ENCODE results near the gene MTMR10.

The MTMR10 gene

DNA sequence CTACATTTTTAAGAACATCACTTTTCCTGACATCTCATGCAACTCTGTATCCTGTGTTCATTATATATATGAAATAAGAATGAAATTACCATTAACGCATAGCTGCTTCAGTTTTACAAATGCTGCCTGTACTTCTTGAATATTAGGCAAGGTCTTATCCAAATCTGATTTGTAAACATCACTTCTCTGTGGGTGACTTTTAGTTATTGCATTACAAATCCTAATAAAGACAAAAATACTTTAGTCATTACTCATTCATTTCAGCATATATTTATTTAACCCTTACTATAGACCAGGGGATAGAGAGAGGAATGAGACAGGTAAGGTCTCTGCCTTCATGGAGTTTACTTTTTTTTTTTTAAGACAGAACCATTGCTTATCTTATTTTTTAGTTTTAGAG, 36.8 kb downstream of the MTMR10 start:
- no peak for DNase-seq (ENCODE audit: low read depth)

DNA sequence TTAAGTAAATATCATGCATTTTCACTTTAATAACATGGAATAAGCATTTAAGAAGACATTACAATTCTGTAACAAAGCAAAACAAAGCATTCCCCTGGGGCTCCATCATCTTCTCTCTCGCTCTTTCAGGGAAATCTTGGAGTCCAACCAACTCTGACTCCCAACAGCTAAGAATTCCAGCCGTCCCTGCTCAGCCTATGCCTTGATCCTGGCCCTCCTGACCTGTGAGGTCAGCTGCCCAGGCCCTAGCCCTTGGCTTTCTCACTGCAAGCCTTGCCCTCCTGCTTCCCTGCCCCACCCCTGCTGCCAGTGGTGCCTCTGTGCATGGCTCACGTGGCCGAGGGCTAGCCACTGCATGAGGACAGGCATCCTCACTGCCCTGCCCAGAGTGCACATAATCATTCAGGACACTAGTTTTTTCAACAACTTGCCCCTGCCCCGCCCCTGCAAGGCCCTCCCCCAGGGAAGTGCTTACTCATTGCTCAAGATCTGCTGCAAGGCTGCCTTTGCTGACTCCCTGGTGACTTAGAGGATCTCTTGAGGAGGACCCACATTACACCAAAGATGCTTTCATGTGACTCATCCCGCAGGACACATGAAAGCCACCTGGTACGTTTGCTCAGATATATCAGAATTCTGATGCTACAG, 37.6 kb downstream of the MTMR10 start:
- no peak for DNase-seq (ENCODE audit: low read depth)

DNA sequence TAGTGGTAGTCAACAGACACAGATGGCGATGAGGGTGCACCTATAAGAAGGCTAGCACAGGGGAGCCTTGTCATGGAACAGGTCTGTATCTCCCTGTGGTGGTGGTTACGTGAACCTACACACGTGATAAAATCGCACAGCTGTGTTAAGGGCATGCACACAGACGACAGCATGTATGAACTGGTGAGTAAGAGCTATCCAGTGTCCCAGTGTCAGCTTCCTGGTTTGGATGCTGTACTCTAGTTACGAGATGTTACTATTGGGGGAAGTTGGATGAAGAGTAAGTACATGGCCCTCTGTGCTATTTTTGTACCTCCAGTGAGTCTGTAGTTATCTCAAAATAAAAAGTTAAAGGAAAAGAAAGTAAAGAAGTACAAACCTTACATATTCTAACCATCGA, 38.2 kb downstream of the MTMR10 start:
- DNase-seq (ENCODE audit: low read depth) = no peak

DNA sequence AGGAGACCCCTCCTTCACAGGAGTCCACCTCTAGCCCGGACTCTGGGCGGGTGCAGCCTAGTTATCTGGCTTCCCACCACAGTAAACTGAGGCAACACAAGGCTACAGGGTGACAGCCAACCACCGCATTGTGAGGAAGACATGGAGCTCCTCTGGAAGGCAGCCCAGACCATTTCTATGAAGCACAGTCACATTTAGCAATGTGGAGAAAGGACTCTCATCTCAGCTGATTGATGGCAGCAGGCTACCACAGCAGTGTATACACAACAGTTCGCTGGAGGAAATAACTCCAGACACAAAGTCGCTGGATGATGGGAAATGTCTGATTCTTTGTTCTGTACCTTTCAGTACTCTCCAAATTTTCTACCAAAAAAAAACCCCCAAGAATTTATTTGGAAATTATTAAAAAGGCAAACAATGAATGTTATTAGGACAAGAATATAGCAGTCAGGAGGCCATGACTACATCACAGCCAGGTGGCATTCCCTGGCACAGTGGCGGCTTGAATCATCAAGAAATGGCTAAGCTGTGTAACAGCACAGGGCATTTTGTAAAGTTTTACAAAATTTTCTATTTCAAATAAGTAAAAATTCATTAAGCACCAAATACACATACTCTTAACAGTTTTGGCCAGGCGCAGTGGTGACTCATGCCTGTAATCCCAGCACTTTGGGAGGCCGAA, 47.6 kb downstream of the MTMR10 start:
- DNase-seq (ENCODE audit: low read depth) = no peak

DNA sequence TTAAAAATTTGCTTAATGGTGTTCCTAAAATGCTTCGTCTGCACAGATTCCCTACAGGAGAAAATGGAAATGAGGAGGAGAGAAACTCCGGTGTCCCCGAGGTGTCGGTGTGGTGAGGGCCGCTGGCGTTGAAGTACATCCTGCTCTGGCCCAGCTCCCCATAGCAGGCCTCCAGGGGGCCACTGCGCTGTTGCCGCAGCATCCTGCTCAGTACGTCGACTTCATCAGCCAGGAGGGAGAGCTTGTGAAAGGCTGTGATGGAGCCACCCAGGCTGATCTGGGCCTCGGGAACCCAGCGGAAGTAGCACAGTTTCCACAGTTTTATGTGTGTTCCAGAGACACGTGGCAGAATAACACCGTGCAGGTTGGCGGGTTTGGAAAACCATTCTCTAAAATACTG, 49.9 kb downstream of the MTMR10 start:
- DNase-seq (ENCODE audit: low read depth) = no peak

DNA sequence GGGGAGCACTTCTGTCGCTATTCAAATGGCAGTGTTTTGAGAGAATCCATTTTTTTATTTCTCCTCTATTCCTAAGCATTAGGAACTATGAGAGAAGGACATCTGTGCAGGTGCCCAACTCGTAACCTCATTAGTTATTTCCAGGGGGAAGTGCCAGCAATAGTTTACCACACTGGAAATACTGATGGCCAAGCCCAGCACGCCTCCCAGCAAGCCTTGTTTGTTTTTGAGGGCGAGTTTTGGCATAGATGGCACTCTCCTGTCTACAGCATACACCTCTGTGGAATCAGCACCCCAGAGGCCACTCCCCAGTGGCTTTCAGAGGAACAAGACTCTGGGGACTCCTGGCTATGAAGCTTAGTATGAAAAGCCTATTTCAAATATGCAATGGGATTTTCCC, 51.1 kb downstream of the MTMR10 start:
- no peak for DNase-seq (ENCODE audit: low read depth)

DNA sequence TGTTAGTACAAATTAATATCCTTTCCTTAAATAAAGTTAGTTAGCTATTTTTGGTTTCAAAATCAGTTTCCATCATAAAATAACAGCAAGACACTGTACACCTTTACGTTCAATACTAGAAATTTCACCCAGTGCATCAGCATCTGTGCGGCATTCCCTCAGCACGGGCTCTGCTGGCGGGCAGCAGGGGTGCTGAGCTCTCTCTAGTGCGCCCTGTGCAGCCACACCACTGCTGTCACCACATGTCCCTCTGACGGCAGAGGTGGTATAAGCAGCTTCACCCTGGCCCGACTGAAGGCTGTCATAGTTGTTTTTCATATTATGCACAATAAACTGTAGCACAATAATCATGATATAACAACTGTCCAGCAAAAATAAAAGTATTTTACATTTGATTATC, 52.3 kb downstream of the MTMR10 start:
- DNase-seq (ENCODE audit: low read depth) = no peak

DNA sequence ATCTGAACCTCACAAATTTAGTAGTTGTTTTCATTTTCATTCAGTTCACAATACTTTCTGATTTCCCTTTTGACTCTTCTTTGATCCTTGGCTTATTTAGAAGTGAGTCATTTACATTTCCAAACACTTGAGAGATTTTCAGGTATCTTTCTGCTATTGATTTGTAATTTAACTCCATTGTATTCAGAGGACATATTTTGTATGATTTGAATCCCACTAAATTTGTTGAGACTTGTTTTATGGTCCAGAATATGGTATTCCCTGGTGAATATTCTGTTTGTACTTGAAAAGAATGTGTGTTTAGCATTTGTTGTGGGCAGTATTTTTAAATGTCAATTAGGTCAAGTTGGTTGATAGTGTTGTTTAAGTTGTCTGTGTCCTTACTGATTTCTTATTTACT, 58.1 kb downstream of the MTMR10 start:
- DNase-seq (ENCODE audit: low read depth) = no peak

DNA sequence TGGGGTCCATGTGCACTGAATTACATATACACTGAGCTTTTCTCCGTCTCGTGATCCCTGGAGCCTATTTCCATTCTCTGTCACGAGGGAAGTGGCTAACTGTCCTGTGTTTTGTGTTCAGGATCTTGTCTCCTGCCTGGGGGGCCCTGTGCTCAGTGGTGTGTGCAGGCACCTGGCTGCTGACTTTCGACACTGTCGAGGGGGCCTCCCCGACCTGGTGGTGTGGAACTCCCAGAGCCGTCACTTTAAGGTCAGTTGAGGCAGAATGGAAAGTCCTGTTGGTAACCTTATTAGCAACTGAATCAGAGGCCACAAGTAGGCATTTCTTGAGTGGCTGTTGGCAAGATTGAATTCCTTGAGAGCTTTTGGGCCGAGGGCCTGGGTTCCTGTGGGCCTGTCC, 61.0 kb downstream of the MTMR10 start:
- DNase-seq (ENCODE audit: low read depth) = no peak

DNA sequence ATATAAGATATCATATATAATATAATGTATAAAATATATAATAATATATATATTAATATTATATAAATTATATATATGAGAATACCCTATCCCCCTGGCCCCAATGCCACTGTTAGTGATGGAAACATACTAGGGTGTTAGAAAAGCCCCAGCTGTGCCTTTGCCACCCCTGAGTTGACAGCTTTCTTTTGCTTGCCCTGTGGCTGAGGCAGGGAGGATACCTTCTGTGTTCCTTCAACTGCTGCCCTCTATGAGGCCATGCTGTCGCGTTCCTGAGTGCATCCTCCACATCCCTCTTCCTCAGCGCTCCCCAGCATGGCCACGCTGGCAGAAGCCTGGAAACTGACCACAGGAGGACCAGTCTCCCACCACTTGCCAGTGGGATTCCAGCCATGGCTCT, 61.4 kb downstream of the MTMR10 start:
- DNase-seq (ENCODE audit: low read depth) = no peak

DNA sequence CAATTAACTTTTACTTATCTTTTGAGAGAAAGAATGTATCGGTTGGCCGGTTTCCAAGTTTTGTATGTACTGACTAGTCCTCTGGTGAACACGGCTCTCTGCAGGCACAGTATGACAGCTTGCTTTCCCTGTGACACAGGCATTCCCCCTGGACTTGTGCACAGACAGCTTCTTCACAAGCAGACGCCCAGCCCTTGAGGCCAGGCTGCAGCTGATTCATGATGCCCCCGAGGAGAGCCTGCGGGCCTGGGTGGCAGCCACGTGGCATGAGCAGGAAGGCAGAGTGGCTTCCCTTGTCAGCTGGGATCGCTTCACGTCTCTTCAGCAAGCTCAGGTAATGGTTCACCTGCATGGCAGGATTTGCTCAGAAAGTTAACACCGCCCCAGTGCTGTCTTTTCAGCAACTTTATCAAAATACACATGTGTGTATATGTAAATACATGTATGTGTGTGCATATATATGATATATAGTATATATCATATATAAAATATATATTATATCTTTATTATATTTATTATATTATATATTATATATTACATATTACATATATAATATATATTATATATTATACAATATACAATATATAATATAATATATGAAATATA, 62.3 kb downstream of the MTMR10 start:
- DNase-seq (ENCODE audit: low read depth) = no peak

DNA sequence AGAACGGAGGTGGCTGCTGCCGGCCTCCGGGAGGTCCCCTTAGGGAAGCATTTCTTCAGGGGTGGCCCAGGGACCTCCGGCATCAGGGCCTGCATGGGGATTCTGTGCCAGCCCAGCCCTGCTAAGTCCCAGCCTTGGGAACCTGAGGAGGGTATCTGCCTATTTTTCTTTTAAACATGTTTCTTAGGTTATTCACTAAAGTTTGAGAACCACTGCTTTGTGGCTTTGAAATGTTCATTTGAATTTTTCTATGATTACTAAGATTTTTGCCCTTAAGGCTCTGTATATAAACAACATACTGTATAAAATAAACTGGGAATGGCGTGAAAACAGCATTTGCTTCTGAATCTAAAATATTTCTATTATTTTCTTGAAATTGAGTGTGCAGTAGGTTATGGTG, 63.4 kb downstream of the MTMR10 start:
- DNase-seq (ENCODE audit: low read depth) = no peak

DNA sequence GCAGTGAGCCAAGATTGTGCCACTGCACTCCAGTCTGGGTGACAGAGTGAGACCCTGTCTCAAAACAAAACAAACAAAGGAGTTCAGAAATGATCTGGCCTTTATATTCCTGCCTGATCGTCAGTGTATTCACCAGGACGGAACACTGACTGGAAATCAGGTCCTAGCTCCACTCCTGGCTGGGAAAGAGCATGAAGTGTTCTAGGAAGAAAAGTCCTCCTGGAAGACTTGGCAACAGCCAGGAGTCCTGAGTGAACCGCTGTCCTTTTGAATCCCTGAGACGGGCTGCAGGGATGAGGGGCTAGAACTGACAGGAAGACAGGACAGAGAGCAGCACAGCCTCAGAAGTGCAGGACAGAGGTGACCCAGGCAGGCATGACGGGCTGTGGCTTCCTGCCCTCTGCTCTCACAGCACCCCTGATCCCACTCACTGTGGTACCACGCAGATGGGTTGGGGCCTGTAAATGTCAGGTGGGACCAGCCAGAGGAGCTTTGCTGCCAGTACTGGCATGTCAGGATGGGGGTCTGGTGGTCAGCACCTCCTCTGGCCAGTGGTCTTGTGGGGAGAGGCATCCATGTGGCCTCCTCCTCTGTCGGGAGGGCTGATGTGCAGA, 64.2 kb downstream of the MTMR10 start:
- no peak for DNase-seq (ENCODE audit: low read depth)

DNA sequence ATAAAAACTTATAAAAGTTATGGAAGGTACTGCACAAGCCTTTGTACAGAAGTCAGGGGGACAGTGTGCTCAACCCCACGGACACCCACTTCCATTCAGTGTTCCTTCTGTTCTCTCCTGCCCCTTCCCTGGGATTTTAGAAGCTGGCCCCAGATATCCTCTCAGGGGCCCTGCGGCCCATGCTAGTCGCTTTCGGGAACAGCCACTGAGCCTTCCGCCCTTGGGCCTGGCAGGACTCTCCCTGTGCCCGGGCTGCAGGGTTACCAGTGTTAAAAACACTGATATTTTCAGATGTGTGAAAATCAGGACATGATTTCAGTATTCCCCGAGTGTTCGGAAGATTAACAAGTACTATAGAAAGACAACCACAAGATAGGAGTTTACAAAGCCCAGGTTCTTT, 65.3 kb downstream of the MTMR10 start:
- DNase-seq (ENCODE audit: low read depth) = no peak

DNA sequence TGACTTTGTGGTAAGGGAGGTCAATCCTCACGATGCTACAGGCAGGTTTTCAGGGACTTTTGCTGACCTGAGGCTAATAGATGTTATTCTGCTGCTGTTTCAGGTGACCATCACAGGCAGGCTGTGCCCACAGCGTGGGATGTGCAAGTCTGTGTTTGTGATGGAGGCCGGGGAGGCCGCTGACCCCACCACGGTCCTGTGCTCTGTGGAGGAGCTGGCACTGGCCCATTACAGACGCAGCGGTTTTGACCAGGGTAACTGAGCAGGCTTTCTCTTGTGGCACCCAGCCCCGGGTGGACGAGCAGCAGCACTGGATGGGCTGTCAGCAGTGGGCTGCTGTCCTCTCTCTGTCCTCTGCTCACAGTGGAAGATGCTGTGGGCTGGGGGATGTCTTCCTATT, 65.7 kb downstream of the MTMR10 start:
- DNase-seq (ENCODE audit: low read depth) = no peak

DNA sequence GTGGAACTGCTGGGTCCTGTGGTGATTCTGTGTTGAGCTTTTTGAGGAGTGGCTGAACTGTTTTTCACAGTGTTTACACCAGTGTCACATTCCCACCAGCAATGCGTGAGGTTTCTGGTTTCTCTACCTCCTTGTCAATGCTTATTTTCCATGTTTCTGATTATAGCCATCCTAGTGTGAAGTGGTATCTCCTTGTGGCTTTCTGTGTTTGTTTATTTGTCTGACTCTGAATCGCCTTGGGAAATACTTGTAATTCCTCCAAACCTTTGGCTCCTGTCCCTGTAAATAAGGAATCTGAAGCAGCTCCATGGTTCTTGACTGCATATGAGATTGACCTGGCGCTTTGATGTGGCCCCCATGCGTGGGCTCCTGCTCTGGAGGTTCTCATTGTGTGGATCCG, 67.1 kb downstream of the MTMR10 start:
- no peak for DNase-seq (ENCODE audit: low read depth)

DNA sequence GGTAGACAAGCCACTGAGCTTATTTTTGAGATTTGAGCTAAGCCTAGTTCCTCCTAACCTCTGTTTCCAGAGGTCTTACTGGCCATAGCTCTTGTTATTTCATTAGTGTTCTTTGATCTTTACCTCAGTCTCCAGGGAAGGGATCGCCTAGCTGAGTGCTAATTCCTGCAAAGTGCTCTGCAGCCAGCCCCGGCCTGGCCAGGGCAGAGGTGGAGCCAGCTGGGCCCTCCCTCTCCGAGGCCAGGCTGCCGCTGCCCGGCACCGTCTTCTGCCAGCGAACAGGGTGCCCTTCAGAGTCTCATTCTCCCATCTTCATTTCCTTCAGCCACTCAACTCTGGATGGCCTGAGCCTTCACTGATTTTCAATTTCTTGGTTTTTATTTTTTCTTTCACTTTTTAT, 68.0 kb downstream of the MTMR10 start:
- DNase-seq (ENCODE audit: low read depth) = no peak

DNA sequence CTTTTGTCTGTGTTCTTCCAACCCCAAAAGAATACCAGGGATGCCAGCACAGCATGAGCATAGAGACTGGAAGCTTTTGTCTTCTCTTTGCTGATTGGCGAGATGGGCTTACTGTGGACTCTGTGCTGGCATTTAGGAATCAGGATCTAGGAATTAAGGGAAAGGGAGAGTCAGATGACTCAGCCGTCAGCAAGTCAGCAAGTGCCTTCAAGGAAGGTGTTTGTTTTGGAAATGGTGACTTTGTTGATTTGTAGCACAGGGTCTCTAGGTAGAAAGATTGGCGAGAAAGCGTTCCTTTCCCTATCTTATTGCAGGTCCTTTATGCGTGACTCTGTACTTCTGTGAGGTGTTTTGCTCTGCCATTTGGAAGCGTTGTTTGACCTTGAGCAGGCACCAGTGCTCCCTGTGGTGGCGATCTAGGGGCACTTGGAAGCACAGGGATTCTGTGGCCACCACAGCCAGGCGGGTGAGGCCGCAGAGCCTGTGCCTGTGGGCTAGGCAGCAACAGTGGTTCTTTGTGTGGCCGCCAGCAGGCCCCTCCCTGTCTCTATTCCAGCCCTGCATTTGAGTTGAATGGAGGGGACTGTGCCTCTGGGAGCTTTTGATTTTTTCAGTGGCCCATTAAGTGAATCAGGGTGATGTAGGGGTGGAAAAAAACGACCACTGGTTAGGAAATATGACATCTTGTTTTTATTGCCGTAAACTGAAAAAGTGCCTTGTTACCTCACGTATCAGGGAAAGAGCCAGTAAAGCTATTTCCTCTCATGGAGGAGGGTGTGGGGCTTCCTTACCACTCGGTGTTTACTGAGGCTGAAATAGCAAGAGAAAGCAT, 68.7 kb downstream of the MTMR10 start:
- DNase-seq (ENCODE audit: low read depth) = no peak

DNA sequence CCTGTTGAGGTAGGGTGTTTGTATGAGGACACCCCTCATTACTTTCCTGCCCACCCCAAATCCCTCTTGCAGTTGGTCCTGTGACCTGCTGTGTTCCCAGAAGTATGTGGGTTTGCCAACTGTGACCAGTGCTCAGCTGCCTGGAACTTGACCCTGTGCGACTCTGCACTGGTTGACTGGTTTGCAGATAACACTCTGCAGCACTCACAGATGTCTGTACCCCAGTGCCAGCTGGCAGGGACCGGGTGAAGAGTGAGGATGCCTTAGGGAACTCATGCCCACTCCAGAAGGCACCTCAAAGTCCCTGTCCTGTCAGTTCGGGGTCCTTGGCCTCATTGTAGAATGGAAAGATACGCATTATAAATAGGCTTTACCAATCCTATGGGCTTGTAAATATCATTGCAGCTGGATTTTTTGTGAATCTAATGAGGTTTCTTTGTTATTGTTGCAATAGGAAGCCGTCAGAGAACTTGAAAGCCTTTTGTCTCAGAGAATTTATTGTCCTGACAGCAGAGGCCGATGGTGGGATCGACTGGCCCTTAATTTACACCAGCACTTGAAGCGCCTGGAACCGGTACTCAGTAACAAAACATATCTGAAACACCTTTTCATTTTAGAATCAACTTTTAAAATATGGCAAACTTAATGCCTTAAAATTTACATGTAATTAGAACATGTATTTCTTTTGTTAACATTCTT, 69.5 kb downstream of the MTMR10 start:
- no peak for DNase-seq (ENCODE audit: low read depth)

DNA sequence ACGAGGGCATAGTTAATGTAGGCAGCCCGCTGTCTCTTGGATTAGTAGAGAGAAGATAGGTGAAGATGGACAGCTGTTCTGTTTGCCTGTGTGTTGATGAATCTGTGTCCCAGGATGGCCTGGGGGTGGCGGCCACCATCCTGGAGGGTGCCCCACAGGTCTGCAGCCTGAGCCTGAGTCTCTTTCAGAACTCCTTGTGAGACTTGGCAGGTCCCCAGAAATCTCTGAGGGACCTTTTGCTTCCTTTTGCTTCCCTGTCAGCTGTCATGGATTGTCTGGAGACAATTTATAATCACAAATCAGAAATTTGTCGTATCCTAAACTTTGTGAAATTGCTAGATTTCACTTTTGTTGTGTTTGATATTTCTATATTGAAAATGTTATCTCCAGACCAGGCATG, 70.3 kb downstream of the MTMR10 start:
- DNase-seq (ENCODE audit: low read depth) = no peak

DNA sequence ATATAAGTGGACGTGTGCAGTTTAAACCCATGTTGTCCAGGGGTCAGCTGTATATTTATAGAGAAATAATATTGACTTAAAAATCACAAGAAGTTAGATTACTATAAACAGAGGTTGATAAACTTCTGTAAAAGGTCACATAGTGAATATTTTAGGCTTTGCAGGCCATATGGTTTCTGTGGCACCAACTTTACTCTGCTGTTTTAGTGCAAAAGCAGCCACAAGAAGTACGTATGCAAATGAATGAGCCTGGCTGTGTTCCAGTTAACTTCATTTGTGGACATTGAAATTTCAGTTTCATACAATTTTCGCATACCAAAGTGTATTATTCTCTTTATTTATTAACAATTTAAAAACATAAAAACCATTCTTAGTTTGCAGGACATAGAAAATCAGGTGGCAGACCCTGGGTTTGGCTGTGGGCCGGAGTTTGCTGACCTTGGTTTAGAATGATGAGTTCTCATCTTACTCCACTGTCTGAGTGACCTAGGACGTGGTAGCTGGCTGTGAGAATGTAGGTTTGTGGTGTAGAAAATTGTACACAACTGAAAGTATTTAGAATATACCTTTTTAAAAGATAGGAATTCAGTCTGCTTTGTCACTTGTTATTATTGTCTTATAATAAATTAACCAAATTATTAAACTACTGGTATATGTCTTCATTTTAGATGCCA, 71.4 kb downstream of the MTMR10 start:
- no peak for DNase-seq (ENCODE audit: low read depth)
